ENCODE results near the gene LPAR1. TPM values are rescaled to one million over a fixed set of nuclear protein-coding genes. Genes with fewer than 3 reads are reported as not detected.

LPAR1 gene
- total and polyA plus RNA-seq, 9 of the 15 experiments (the other 6 are each of a cell fraction or from before 2014, with no cell fraction given), result 0.13 TPM; not detected in 8

- BruUV-seq (replicated peaks), result no TSS peak
- WGBS (ENCODE audit: insufficient coverage, low coverage, missing lambda C conversion rate), result 0% methylated on average over 7 of the region's 7 CpGs
Measured at GRCh38 chr9:110895147-110895905, 142.9 kb downstream of the LPAR1 start.

GRCh38 chr9:110894731-110895130 is 143.5 kb downstream of the LPAR1 start:
- Histone ChIP-seq H3K9me3 (replicated peaks; ENCODE audit: control insufficient read depth, insufficient read depth, low read depth, low read length) (no peaks in the 10 kb centered on the region; the same call in 1 of the 2 replicates), H3K9ac (ENCODE audit: insufficient read depth in 1 of 2, low read depth in 2 of 2, low read length in 2 of 2) (no peak overlapping the region), H3K27ac (ENCODE audit: extremely low read depth, low read depth, low read length) (no peak overlapping the region), H3K27me3 (ENCODE audit: control insufficient read depth in 2 of 2, insufficient read depth in 2 of 2, low read length in 2 of 2) (no peaks in the 10 kb centered on the region), H3K36me3 (ENCODE audit: control insufficient read depth, insufficient read depth, low read length) (no peaks in the 10 kb centered on the region), H3K4me2 (ENCODE audit: insufficient read depth, low read length) (no peak overlapping the region), H3K4me1 (replicated peaks in 1 of 2; ENCODE audit: control insufficient read depth in 2 of 2, insufficient read depth in 2 of 2, low read length in 2 of 2) (no peaks in the 10 kb centered on the region), H4K20me1 (replicated peaks; ENCODE audit: control insufficient read depth, insufficient read depth, low read length) (no peaks in the 10 kb centered on the region), H3K79me2 (ENCODE audit: control insufficient read depth, insufficient read depth, low read length) (no peaks in the 10 kb centered on the region), H3K9me1 (ENCODE audit: control insufficient read depth, insufficient read depth, low read length) (no peaks in the 10 kb centered on the region), H2AFZ (ENCODE audit: low read depth, low read length) (no peak overlapping the region), H3K4me3 (no peak overlapping the region)
- ChIA-PET POLR2A (no interaction called here), CTCF (ENCODE audit: low intra/inter-chr PET ratio) (no interaction called here)
- ATAC-seq, result no peak
- no peak for FAIRE-seq
- BruUV-seq (replicated peaks), result no TSS peak
- 3% methylated on average over 5 of the region's 5 CpGs for WGBS (ENCODE audit: insufficient coverage, low coverage, missing lambda C conversion rate)
- intact Hi-C loops (cut with micrococcal nuclease) (no loop called here), in situ Hi-C loops (cut with MboI) (no loop called here)
- DNase-seq (ENCODE audit: extremely low read depth in 1 of 4, low spot score in 3 of 4), result no peak
- TF ChIP-seq CAMTA2 (CRISPR knock-in tag; conservative IDR thresholded peaks at IDR 0.05), result no peak
- no peak for TF ChIP-seq E2F3 (CRISPR knock-in tag; IDR thresholded peaks at IDR 0.05)
- TF ChIP-seq ZNF79 (CRISPR knock-in tag; IDR thresholded peaks at IDR 0.05; ENCODE audit: low read depth), result no peak
- TF ChIP-seq POLR2H (tag; IDR thresholded peaks at IDR 0.05; ENCODE audit: low read depth), result no peak
- TF ChIP-seq RNF2 (IDR thresholded peaks at IDR 0.05), result no peak
- no peak for TF ChIP-seq ZFP1 (CRISPR knock-in tag; IDR thresholded peaks at IDR 0.05)
- TF ChIP-seq TCF7L2 (IDR thresholded peaks at IDR 0.05; ENCODE audit: low read depth, low read length), result no peak
- TF ChIP-seq POLR2AphosphoS5 (IDR thresholded peaks at IDR 0.05; ENCODE audit: control insufficient read depth, insufficient read depth, low read depth, low read length), result no peak
- TF ChIP-seq E2F1 (CRISPR knock-in tag; IDR thresholded peaks at IDR 0.05), result no peak
- TF ChIP-seq PTRF (tag; IDR thresholded peaks at IDR 0.05), result no peak
- TF ChIP-seq CBFA2T3 (IDR thresholded peaks at IDR 0.05), result no peak
- TF ChIP-seq XRCC4 (IDR thresholded peaks at IDR 0.05; ENCODE audit: extremely low read depth, insufficient read depth, insufficient read length), result no peak
- TF ChIP-seq TAF1 (IDR thresholded peaks at IDR 0.05; ENCODE audit: control insufficient read depth, extremely low read depth, insufficient read depth, low read length, severe bottlenecking), result no peak
- TF ChIP-seq HLTF (IDR thresholded peaks at IDR 0.05), result no peak

More at GRCh38 chr9:110895147-110895905, 142.9 kb downstream of the LPAR1 start:
- in situ Hi-C loops (cut with MboI), result no loop called here
- Histone ChIP-seq H3K4me1 (replicated peaks in 1 of 2; ENCODE audit: control insufficient read depth in 2 of 2, insufficient read depth in 2 of 2, low read length in 2 of 2) (no peaks in the 10 kb centered on the region), H3K27ac (ENCODE audit: extremely low read depth, low read depth, low read length) (no peak overlapping the region), H3K4me2 (ENCODE audit: insufficient read depth, low read length) (no peak overlapping the region), H3K9ac (ENCODE audit: insufficient read depth in 1 of 2, low read depth in 2 of 2, low read length in 2 of 2) (no peak overlapping the region), H3K79me2 (ENCODE audit: control insufficient read depth, insufficient read depth, low read length) (no peaks in the 10 kb centered on the region), H2AFZ (ENCODE audit: low read depth, low read length) (no peak overlapping the region), H3K9me1 (ENCODE audit: control insufficient read depth, insufficient read depth, low read length) (no peaks in the 10 kb centered on the region), H4K20me1 (replicated peaks; ENCODE audit: control insufficient read depth, insufficient read depth, low read length) (no peaks in the 10 kb centered on the region), H3K36me3 (ENCODE audit: control insufficient read depth, insufficient read depth, low read length) (no peaks in the 10 kb centered on the region), H3K4me3 (no peak overlapping the region), H3K27me3 (ENCODE audit: control insufficient read depth in 2 of 2, insufficient read depth in 2 of 2, low read length in 2 of 2) (no peaks in the 10 kb centered on the region), H3K9me3 (replicated peaks; ENCODE audit: control insufficient read depth, insufficient read depth, low read depth, low read length) (no peaks in the 10 kb centered on the region; the same call in 1 of the 2 replicates)
- FAIRE-seq (no peak), DNase-seq (ENCODE audit: extremely low read depth in 1 of 4, low spot score in 3 of 4) (no peak), ATAC-seq (no peak)
- intact Hi-C loops (cut with micrococcal nuclease), result no loop called here
- ChIA-PET POLR2A (interaction anchor here (0.5 kb wide), 1 partner anchor 1278 kb away, joined by 3 read pairs; no protein-coding TSS in a partner anchor), CTCF (ENCODE audit: low intra/inter-chr PET ratio) (interaction anchor here (0.7 kb wide), 1 partner anchor 303 kb away, joined by 3 read pairs; no protein-coding TSS in a partner anchor)
- TF ChIP-seq NR1H2 (CRISPR knock-in tag; IDR thresholded peaks at IDR 0.05), result no peak
- no peak for TF ChIP-seq SMAD3 (CRISPR knock-in tag; conservative IDR thresholded peaks at IDR 0.05)
- no peak for TF ChIP-seq MAZ (CRISPR knock-in tag; conservative IDR thresholded peaks at IDR 0.05 in 1 of 2, IDR thresholded peaks at IDR 0.05 in 1 of 2)
- no peak for TF ChIP-seq ZNF695 (CRISPR knock-in tag; IDR thresholded peaks at IDR 0.05)
- TF ChIP-seq ZNF780A (CRISPR knock-in tag; IDR thresholded peaks at IDR 0.05), result no peak
- no peak for TF ChIP-seq SETDB1 (IDR thresholded peaks at IDR 0.05; ENCODE audit: low read length)
- TF ChIP-seq PRPF4 (IDR thresholded peaks at IDR 0.05; ENCODE audit: insufficient read depth, low read depth, low read length, poor library complexity, severe bottlenecking), result no peak
- TF ChIP-seq PPARD (CRISPR knock-in tag; IDR thresholded peaks at IDR 0.05), result no peak

Data from K562 (cell line).